Measurements from ENCODE around the gene LAYN. TPM values are rescaled to one million over a fixed set of nuclear protein-coding genes. Genes with fewer than 3 reads are reported as not detected.

Gene LAYN
- total RNA-seq, 1 donor: 81.8 TPM

GRCh38 chr11:111502611-111503010 is 37.9 kb upstream of the LAYN start:
- H3K4me1 ChIP-seq (ENCODE audit: insufficient read depth, low read length): no peaks in the 10 kb centered on the region
- no peak overlapping the region for H2AFZ ChIP-seq (ENCODE audit: low read length)
- DNase-seq (ENCODE audit: insufficient read length, low spot score, missing footprints): no peak
- no peaks in the 10 kb centered on the region for H3K79me2 ChIP-seq (ENCODE audit: insufficient read depth, low read length)
- no peak overlapping the region for H3K27ac ChIP-seq (ENCODE audit: low read depth, low read length)
- H3K4me2 ChIP-seq (ENCODE audit: insufficient read depth, low read length): no peak overlapping the region
- H3K4me3 ChIP-seq (ENCODE audit: insufficient read depth, low read length): no peak overlapping the region
- no peak for TF ChIP-seq CTCF (IDR thresholded peaks at IDR 0.05; ENCODE audit: extremely low read depth, low read depth, low read length)
- H3K27me3 ChIP-seq (ENCODE audit: insufficient read depth, low read length): peaks cover 12% of the 10 kb centered on the region
- H3K9me3 ChIP-seq (ENCODE audit: low read depth, low read length): no peaks in the 10 kb centered on the region
- no peaks in the 10 kb centered on the region for H3K36me3 ChIP-seq (ENCODE audit: insufficient read depth, low read length)
- H4K20me1 ChIP-seq (ENCODE audit: insufficient read depth, low read length): no peaks in the 10 kb centered on the region

GRCh38 chr11:111510311-111510710 is 30.2 kb upstream of the LAYN start:
- H3K27ac ChIP-seq (ENCODE audit: low read depth, low read length): no peak overlapping the region

GRCh38 chr11:111512296-111513239 is 28.0 kb upstream of the LAYN start, which contains the start of gene BTG4:
TSS of gene BTG4 (minus strand) at chr11:111512386. CDS start at chr11:111498776, 13,610 bp downstream.
- H4K20me1 ChIP-seq (ENCODE audit: insufficient read depth, low read length): no peaks in the 10 kb centered on the region
- TF ChIP-seq CTCF (IDR thresholded peaks at IDR 0.05; ENCODE audit: extremely low read depth, low read depth, low read length): no peak
- peak within 1 kb of the TSS; percentile 71 for H3K4me3 ChIP-seq (ENCODE audit: insufficient read depth, low read length)
- H3K27me3 ChIP-seq (ENCODE audit: insufficient read depth, low read length): no peaks in the 10 kb centered on the region
- H3K4me2 ChIP-seq (ENCODE audit: insufficient read depth, low read length): peak within 1 kb of the TSS; percentile 77
- H3K4me1 ChIP-seq (ENCODE audit: insufficient read depth, low read length): no peaks in the 10 kb centered on the region
- H2AFZ ChIP-seq (ENCODE audit: low read length): peak within 1 kb of the TSS; percentile 80
- H3K36me3 ChIP-seq (ENCODE audit: insufficient read depth, low read length): no peaks in the 10 kb centered on the region
- H3K79me2 ChIP-seq (ENCODE audit: insufficient read depth, low read length): no peaks in the 10 kb centered on the region
- DNase-seq (ENCODE audit: insufficient read length, low spot score, missing footprints): peak; percentile 84
- H3K9me3 ChIP-seq (ENCODE audit: low read depth, low read length): no peaks in the 10 kb centered on the region
- no peak within 1 kb of the TSS for H3K27ac ChIP-seq (ENCODE audit: low read depth, low read length)

More at GRCh38 chr11:111510311-111510710, 30.2 kb upstream of the LAYN start:
- H3K27me3 ChIP-seq (ENCODE audit: insufficient read depth, low read length): no peaks in the 10 kb centered on the region
- no peaks in the 10 kb centered on the region for H3K9me3 ChIP-seq (ENCODE audit: low read depth, low read length)
- H3K79me2 ChIP-seq (ENCODE audit: insufficient read depth, low read length): no peaks in the 10 kb centered on the region
- no peaks in the 10 kb centered on the region for H3K36me3 ChIP-seq (ENCODE audit: insufficient read depth, low read length)
- no peak for TF ChIP-seq CTCF (IDR thresholded peaks at IDR 0.05; ENCODE audit: extremely low read depth, low read depth, low read length)
- no peak overlapping the region for H3K4me3 ChIP-seq (ENCODE audit: insufficient read depth, low read length)
- no peak for DNase-seq (ENCODE audit: insufficient read length, low spot score, missing footprints)
- H3K4me1 ChIP-seq (ENCODE audit: insufficient read depth, low read length): no peaks in the 10 kb centered on the region
- peak overlapping the region; percentile 46 for H2AFZ ChIP-seq (ENCODE audit: low read length)
- H4K20me1 ChIP-seq (ENCODE audit: insufficient read depth, low read length): no peaks in the 10 kb centered on the region
- no peak overlapping the region for H3K4me2 ChIP-seq (ENCODE audit: insufficient read depth, low read length)

- Histone ChIP-seq H3K4me3 (ENCODE audit: insufficient read depth, low read length) (peak overlapping the region; percentile 71), H2AFZ (ENCODE audit: low read length) (peak overlapping the region; percentile 80)
Observed at GRCh38 chr11:111513240-111513605, 27.3 kb upstream of the LAYN start.

More at GRCh38 chr11:111513240-111513605, 27.3 kb upstream of the LAYN start:
- Histone ChIP-seq H3K9me3 (ENCODE audit: low read depth, low read length) (no peaks in the 10 kb centered on the region), H3K27ac (ENCODE audit: low read depth, low read length) (no peak overlapping the region), H3K27me3 (ENCODE audit: insufficient read depth, low read length) (no peaks in the 10 kb centered on the region), H3K4me2 (ENCODE audit: insufficient read depth, low read length) (peak overlapping the region; percentile 77), H3K36me3 (ENCODE audit: insufficient read depth, low read length) (no peaks in the 10 kb centered on the region), H4K20me1 (ENCODE audit: insufficient read depth, low read length) (no peaks in the 10 kb centered on the region), H3K4me1 (ENCODE audit: insufficient read depth, low read length) (no peaks in the 10 kb centered on the region), H3K79me2 (ENCODE audit: insufficient read depth, low read length) (no peaks in the 10 kb centered on the region)
- TF ChIP-seq CTCF (IDR thresholded peaks at IDR 0.05; ENCODE audit: extremely low read depth, low read depth, low read length): no peak
- no peak for DNase-seq (ENCODE audit: insufficient read length, low spot score, missing footprints)
